ENCODE data around the gene DRC3.
A peak's percentile ranks its signal among the peaks of the same experiment; 100 is the strongest.

DRC3 gene

DNA sequence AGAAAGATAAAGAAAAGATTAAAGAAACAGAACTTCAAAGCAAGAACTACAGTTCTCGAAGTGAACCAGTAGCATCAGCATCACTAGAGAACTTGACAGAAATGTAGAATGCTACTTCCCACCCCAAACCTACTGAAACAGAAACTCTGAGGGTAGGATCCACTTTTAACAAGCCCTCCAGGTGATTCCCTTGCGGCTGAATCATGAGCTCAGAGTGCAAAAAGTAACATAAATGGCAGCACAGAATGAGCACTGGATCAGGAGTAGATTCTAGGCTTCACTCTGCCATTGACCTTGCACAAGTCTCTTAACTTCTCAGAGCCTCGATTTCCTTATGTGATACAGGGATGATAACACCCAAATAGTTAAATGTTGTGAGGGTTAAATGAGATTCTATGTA, 6.3 kb upstream of the DRC3 start:
- DNase-seq (ENCODE audit: low read depth, low spot score), result no peak

DNA sequence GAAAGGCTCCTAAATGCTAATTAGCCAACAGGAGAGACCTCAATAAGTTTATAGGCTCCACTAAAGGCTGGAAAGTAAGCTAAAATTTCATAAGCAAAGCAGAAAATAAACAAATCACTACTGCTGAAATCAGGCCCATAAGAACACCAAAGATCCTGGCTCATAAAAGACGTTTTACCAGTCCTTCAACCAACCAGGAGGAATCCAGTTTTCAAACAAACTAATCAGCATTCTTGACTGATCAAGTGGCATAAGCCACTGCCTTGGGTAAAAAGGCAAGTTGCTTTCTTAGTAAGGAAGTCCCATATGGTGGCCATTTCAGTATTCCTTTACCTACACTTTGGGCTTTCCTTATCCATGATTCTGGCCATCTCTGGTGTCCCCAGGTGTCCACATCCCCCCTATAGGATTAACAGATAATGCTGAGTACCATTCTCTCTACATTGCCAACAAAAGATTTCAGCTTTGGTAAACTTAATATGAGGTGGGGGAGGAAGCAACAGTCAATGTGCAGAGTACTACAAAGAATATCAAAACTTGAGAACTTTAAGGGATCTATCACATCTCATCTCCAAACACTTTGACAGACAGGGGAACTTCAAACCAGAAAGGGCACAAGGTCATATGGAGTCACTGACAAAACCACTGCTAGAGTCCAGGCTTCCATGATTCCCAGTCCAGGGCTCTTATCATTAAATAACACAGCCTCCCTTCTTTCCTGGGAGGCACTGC, 1.8 kb upstream of the DRC3 start:
- no peak for DNase-seq (ENCODE audit: low read depth, low spot score)

DNA sequence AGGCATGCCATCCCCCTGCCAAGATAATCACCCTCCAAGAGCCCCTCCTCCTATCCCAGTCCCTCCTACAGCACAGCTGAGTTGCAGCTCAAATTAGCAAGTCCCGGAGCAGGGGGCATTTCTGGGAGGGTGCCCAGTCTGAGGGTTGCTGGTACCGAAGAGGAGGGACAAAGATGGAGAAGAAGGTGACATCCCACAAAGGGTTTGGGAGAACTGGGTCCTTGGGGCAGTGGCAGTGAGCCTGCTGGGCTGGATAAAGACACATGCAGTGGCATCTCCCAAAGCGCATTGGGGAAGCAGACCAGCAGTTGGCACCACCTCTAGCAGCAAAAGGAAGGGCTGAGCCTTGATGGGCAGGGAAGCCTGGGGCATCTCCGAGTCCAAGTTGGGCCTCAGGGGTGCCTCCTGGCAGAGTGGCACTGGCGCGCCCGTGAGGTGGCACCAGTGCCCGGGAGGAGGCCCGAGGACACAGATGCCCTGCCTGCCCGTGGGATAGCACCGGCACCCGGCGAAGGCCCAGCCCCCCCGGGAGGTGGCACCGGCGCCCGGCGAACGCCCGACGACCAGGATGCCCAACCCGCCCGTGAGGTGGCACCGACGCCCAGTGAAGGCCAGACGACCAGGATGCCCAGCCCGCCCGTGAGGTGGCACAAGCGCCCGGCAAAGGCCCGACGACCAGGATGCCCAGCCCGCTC, 1.1 kb upstream of the DRC3 start:
- DNase-seq (ENCODE audit: low read depth, low spot score), result peak; percentile 78

DNA sequence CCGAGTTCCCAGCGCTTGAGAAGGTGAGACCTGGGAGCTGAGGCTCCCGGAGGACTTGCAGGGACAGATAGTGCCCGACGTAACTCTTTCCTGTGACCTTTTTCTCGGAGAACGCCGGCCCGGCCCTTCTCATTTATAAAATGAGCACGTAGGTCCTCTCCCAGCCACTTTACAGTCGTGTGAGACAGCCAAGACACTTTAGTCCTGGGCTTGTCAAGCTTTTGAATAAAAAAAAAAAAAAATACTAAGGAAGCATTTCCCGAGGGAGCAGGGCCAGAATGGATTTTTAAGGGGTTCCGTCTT, 241 bp downstream of the DRC3 start:
- no peak for DNase-seq (ENCODE audit: low read depth, low spot score)

DNA sequence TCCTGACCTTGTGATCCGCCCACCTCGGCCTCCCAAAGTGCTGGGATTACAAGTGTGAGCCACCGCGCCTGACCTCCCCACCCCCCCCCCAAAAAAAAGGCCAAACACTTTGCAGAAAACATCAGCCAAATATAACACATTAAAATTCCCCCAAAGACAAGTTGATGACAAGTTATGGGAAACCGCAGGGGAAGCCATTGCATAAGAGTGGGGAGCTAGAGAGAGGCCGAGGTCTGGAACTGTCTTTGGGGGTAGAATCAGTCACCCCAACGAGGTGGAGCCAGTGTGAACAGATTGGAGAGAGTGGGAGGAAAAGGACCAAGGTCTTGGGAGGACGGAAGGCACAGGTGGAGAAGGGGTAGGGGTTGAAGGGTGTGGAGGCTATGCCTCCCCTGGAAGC, 2.8 kb downstream of the DRC3 start:
- no peak for DNase-seq (ENCODE audit: low read depth, low spot score)

DNA sequence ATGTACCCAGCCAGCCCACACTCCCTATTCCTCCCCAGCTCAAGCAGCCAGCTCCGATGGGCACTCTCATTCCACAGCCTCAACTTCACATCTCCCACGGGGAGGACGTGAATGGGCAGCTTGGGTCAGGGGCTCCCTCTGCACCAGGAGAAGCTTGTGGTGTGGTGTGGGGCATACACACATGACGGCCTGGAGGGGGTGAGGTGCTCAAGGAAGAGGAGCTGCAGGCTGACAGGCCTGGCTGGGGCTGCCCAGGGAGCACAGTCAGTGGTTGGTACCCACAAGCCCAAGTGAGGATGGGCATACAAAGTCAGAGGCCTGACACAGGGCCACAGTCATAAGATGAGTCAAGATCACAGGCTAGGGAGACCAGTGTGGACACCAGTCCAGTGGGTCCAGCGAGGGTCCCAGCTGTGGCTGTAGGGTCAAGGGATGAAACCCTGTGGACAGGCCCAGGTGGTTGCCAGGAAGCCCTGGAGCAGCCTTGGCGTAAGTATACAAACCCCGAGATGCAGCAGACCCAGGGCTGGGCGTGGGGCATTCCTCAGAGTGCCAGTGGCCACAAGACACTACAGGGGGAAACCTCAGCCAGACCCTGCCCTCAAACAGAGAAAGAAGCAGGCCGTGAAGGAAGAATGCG, 4.4 kb downstream of the DRC3 start:
- DNase-seq (ENCODE audit: low read depth, low spot score), result no peak

DNA sequence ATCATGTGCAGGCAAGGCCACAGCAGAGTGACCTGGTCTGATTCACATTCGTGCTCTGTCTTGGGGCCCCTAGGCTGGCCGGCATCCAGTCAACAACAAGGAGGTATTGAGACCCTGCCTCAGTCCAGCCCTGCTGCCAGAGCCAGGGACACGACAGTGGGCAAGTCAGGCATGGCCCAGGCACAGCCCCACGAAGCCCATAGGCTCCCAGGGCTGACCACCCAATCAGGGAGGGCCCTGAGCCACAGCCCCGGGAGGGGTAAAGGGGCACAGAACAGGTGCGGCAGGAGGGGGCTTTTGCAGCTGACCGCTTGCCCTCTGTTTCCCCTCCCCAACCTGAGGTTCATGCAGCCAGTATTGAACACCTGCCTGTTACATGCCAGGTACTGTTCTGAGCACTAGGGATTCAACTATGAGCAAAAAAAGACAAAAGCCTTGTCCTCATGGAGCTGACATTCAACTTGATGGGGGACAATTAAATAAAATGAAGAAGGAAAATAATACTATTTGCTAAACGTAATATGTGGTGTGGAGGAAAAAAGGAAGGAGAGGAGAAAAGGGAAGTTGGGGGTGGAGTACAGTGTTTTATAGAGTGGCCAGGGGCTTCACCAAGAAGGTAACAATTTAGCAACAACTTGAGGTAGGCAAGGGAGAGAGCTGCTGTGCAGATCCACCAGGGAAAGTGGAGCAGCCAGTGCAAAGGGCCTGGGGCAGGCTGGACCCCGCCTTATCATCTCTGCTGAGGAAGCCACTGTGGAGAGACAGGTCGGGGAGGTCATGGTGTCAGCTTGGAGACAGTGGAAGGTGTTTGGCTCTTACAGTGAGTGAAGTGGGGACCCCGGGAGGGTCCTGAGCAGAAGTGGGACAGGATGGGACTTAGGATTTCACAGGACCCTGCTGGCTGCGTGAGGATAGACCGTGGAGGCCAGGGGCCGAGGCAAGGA, 6.1 kb downstream of the DRC3 start:
- no peak for DNase-seq (ENCODE audit: low read depth, low spot score)

DNA sequence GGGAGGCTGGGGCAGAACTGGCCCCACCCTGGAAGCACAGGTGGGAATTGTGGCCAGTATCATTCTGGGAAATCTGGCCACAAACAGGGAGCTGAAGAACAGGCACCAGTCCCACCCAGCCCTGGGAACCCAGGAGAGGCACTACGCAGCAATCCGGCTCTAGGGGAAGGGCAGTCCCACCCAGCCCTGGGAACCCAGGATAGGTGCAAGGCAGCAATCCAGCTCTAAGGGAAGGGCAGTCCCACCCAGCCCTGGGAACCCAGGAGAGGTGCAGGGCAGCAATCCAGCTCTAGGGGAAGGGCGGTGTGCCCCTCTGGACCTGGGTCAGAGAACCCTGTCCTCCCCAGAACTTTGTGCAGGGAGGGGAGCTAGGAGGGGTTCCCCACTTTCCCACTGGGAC, 7.1 kb downstream of the DRC3 start:
- no peak for DNase-seq (ENCODE audit: low read depth, low spot score)

DNA sequence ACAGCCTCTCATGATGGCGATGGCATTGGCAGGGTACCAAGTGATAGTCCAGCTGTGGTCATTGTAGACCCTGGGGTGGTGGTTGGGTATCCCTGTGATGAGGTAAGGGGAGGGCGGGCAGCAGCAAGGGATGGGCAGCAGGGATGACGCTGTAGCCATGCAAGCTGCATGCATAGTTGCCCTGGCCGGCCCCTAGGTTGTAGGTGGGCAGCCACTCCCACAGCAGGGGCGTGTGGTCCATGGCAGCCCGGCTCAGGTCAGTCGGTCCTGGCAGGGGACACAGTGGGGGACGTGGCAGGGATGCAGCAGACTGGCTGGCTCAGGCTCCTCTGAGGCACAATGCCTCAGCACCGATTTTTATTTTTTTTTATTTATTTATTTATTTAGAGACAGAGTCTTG, 8.7 kb downstream of the DRC3 start:
- no peak for DNase-seq (ENCODE audit: low read depth, low spot score)

DNA sequence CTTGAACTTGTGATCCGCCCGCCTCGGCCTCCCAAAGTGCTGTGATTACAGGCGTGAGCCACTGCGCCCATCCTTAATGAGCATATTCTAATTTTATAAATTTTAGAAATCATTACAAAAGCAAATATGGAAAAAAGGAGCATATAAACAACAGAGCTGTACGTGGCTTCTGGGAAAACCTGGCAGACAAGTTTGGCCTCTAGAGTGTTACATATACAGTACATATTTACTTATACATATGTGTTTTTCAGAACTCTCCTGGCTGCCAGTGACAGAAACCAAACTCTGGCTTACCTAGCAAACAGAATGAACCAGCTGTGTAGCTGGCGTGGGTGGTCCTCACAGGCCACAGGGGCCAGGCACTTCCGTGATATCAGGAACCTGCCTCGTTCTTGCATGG, 10.1 kb downstream of the DRC3 start:
- no peak for DNase-seq (ENCODE audit: low read depth, low spot score)

DNA sequence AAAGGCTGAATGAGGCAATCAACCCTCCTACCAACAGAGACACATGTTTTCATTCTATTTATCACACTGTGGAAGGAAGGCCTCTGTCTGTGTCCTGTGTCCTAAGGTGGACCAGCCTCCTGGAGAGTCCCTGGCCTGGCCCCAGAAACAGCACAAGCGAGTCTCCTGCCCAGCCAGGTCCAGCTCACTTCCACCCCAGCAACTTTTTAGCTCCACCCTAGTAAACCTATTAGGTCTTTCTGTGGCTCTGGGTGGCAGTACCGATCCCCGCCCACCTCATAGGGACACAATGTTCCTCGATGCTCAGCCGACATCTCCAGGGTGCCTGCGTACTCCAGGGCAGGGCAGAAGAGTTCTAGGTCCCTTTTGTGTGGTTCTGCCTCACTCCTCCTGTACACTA, 10.7 kb downstream of the DRC3 start:
- no peak for DNase-seq (ENCODE audit: low read depth, low spot score)

DNA sequence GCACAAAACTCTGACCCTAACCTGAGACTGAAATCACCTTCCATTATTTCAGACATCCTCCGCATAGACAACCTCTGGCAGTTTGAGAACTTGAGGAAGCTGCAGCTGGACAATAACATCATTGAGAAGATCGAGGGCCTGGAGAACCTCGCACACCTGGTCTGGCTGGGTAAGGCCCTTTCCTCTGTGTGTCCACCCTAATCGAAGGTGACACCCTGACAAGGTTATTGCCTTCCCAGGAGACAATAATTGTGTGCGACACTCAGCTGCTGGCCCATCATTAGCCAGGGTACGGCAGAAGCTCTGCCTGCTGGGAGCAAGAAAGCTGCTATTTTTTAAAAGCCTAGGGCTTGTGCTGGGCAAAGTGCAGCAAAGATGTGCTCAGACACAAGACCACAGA, 11.1 kb downstream of the DRC3 start:
- DNase-seq (ENCODE audit: low read depth, low spot score), result no peak

DNA sequence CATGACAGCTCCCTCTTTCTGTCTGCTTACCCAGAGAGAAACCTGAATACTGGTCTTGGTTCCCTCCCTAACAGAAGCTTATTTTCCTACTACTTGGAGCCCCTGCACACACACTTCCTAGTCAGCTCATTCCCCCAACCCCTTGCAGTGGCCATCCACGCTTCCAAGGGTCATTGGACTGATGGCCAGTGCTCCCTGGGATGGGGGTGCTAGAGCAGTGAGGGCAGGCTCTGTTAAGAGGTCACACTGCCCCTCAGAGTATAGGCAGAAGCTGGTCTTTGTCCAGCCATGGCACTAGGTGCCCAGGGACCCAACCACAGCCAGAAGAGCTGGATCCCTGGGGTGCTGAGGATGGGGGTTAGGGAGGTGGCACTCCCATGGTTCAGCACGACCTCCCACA, 12.5 kb downstream of the DRC3 start:
- DNase-seq (ENCODE audit: low read depth, low spot score), result no peak

DNA sequence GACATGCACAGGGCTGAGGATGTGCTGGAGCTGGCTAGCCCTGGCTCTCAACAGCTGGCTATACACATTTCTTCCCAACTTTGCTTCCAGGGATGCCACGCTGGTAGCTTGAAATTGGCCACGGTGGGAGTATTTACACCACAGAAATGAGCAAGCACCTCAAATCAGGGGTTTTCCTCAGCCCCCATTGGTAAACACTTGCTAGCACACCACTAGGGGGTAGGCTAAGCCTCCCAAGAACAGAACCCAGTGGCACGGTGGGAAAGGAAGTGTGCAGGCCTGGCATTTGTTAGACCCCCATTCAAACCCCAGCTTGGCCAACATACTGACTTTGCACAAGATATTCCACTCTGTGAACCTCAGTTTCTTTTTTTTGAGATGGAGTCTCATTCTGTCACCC, 12.9 kb downstream of the DRC3 start:
- DNase-seq (ENCODE audit: low read depth, low spot score), result no peak

DNA sequence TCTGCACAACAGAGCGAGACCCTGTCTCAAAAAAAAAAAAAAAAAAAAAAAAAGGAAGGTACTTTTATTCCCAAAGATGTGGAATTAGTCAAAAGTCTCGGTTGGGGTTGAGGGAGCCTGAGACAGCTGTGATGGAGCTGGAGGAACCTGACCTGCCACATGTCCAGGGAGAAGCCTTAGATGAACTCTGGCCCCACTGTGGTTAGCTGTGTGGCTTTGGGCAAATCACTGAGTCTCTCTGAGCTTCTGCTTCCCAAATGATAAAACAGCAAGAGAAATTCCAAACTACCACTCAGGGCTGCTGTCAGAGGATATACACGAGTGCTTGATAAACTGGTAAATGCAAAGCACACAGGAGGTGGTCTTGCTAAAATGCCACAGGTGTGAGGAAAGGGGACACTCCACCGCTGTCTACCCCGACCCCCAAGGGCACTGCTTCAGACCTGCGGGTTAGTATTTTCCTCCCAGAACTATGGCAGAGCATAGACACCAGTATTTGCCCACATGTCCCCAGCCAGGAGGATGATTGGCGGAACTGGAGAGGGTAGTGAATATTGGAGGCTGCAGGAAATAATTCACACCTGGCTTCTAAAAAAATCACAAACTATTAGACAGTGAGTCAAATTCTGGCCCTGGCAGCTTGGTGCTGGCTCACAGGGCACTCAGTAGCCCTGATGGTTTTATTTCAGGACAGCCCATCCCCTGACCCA, 14.7 kb downstream of the DRC3 start:
- no peak for DNase-seq (ENCODE audit: low read depth, low spot score)

DNA sequence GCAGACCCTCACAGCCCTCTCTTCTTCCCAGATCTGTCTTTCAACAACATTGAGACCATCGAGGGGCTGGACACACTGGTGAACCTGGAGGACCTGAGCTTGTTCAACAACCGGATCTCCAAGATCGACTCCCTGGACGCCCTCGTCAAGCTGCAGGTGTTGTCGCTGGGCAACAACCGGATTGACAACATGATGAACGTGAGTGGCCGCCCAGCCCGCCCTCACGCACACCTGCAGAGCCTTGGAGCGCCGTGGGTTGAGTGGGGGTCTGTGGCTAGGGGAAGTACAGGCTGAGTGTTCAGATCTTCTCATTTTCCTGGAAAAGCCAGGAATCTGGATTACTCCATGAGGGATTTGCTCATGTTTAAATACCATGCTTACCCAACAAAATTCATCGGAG, 15.2 kb downstream of the DRC3 start:
- no peak for DNase-seq (ENCODE audit: low read depth, low spot score)

DNA sequence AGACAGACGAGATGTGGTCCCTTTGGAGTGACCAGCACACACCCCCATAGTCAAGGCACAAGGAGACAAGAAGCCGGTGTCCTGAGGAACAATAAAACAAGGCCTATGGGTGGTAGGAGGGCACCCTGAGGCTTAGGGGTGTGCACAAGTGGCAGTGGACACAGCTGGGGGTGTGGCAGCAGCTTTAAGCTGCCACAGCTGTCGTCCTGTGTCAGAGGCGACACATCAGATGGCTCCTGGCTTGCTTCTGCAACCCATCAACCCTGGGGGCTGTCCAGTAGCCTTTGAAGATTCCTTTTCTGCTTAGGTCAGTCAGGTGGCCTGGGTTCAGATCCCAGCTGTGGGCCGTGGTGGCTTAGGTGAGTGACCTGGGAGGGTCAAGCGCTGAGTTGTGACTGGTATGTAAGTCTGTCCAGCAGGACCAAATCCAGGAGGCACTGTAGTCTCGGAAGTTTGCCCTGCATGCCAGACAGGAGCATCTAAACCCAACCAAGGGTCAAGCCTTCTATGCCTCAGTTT, 15.8 kb downstream of the DRC3 start:
- no peak for DNase-seq (ENCODE audit: low read depth, low spot score)

DNA sequence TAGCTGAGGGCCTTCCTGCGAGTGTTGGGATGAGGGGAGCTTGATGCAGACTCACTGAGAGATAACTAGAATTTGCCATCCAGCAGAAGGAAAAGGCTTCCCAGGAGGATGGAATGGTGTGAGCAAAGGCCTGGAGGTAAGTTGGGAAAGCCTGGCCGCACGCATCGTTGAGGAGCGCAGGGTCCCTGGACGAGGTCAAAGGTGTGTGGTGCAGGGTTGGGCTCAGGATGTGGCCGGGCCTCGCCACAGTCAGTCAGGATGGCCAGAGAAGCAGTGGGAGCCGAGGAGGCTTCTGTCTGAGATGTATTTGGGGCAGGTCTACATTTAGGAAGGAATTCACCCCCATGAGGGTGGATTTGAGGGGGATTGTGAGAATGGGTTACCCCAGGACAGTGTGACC, 16.4 kb downstream of the DRC3 start:
- no peak for DNase-seq (ENCODE audit: low read depth, low spot score)

DNA sequence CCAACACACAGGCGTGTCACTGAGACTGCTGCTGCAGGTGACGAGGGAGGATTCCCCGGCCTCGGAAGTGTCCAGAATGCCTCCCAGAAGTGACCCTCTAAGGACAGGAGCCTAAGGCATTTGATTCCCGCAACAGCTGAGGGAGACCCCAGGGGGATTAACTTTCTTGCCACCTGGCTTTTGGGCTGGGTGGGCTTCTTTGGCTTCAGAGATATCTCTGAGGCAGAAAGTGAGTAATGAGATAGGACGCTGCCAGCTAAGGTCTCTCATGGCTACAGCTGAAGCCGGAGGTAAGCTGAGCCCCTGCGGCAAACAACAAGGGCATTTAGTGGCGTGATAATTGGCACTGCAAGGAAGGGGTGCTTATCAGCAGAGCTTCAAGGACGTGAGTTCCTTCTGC, 17.0 kb downstream of the DRC3 start:
- DNase-seq (ENCODE audit: low read depth, low spot score), result no peak

DNA sequence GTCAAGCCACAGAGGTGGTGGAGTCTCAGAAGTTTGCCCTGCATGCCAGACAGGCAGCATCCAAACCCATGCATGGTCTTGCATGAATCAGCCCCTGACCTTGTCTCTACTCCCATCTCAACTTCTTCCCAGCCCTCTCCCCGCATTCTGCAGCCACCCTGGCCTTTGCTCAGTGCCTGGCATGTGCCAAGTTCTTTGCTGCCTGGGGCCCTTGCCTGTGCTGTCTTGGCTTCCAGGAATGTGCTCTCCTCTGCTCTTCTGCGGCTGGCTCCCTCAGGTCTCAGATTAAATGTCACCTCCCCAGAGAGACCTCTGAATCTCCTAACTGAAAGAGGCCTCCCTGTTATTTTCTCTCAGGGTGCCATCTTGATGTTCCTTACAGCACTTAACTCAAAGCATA, 17.6 kb downstream of the DRC3 start:
- no peak for DNase-seq (ENCODE audit: low read depth, low spot score)

DNA sequence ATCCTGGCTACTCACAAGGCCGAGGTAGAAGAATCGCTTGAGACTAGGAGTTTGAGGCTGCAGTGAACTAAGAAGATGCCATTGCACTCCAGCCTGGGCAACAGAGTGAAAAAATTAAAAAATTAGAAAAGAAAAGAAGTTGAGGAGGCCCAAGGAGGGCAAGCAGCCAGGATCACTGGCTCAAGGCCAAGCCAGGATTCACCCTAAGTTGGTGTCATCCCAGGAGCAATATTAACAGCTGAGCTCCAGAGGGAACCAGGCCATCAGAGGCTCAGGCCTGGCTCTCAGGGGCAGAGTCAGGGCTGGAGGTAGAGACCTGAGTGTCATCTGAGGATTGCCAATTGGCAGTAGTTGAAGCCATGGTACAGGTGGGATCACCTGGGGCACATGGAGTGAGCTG, 20.7 kb downstream of the DRC3 start:
- DNase-seq (ENCODE audit: low read depth, low spot score), result no peak

Measured in astrocyte of the hippocampus (primary cell).